Measurements from ENCODE around the gene DMRTA2.
A peak's percentile ranks its signal among the peaks of the same experiment; 100 is the strongest.

DMRTA2 gene

GRCh38 chr1:50438945-50439344 lies 15.7 kb upstream of the DMRTA2 start:
- no peak for TF ChIP-seq CSRNP3 (CRISPR knock-in tag; IDR thresholded peaks at IDR 0.05)
- TF ChIP-seq ZFP30 (CRISPR knock-in tag; IDR thresholded peaks at IDR 0.05) = no peak
- TF ChIP-seq TSHZ2 (CRISPR knock-in tag; IDR thresholded peaks at IDR 0.05) = no peak
- no peak for TF ChIP-seq PATZ1 (CRISPR knock-in tag; IDR thresholded peaks at IDR 0.05; ENCODE audit: borderline replicate concordance)
- TF ChIP-seq CSDC2 (CRISPR knock-in tag; IDR thresholded peaks at IDR 0.05) = no peak
- no peak for TF ChIP-seq ESRRG (CRISPR knock-in tag; IDR thresholded peaks at IDR 0.05)
- TF ChIP-seq ZNF565 (CRISPR knock-in tag; conservative IDR thresholded peaks at IDR 0.05; ENCODE audit: low read depth) = no peak
- no peak for TF ChIP-seq TOX (CRISPR knock-in tag; IDR thresholded peaks at IDR 0.05; ENCODE audit: borderline replicate concordance)
- TF ChIP-seq POU6F1 (CRISPR knock-in tag; IDR thresholded peaks at IDR 0.05; ENCODE audit: borderline replicate concordance, low read depth) = no peak
- TF ChIP-seq ARNTL (CRISPR knock-in tag; IDR thresholded peaks at IDR 0.05; ENCODE audit: borderline replicate concordance, low read depth) = no peak
- no peak for TF ChIP-seq ZNF70 (CRISPR knock-in tag; IDR thresholded peaks at IDR 0.05)
- peak; percentile 25; the same call in 1 of the 3 replicates for ATAC-seq

GRCh38 chr1:50436489-50436888 lies 13.2 kb upstream of the DMRTA2 start:
- ATAC-seq = no peak

GRCh38 chr1:50430010-50430405 lies 6.8 kb upstream of the DMRTA2 start:
- ATAC-seq = no peak

More at GRCh38 chr1:50436489-50436888, 13.2 kb upstream of the DMRTA2 start:
- TF ChIP-seq TSHZ2 (CRISPR knock-in tag; IDR thresholded peaks at IDR 0.05) = no peak
- no peak for TF ChIP-seq ARNTL (CRISPR knock-in tag; IDR thresholded peaks at IDR 0.05; ENCODE audit: borderline replicate concordance, low read depth)
- TF ChIP-seq ZNF8 (CRISPR knock-in tag; IDR thresholded peaks at IDR 0.05) = no peak
- no peak for TF ChIP-seq PPARA (CRISPR knock-in tag; IDR thresholded peaks at IDR 0.05; ENCODE audit: borderline replicate concordance)
- TF ChIP-seq TOX (CRISPR knock-in tag; IDR thresholded peaks at IDR 0.05; ENCODE audit: borderline replicate concordance) = no peak
- TF ChIP-seq ZFP3 (CRISPR knock-in tag; IDR thresholded peaks at IDR 0.05) = no peak

More at GRCh38 chr1:50430010-50430405, 6.8 kb upstream of the DMRTA2 start:
- TF ChIP-seq BACH2 (CRISPR knock-in tag; IDR thresholded peaks at IDR 0.05; ENCODE audit: borderline replicate concordance) (no peak), OSR1 (CRISPR knock-in tag; IDR thresholded peaks at IDR 0.05) (no peak), ZNF70 (CRISPR knock-in tag; IDR thresholded peaks at IDR 0.05) (no peak), SNAI2 (CRISPR knock-in tag; IDR thresholded peaks at IDR 0.05) (no peak), ARNTL (CRISPR knock-in tag; IDR thresholded peaks at IDR 0.05; ENCODE audit: borderline replicate concordance, low read depth) (no peak)

Data from SK-N-SH treated with all-trans-retinoic acid at 6 μM for 48 hours (cell line).